ENCODE measurements around the gene MED26.

MED26 gene

GRCh38 chr19:16590876-16591802 is 36.9 kb downstream of the MED26 start:
- DNase-seq (ENCODE audit: low read depth in 2 of 2), result no peak

GRCh38 chr19:16589917-16590316 is 38.1 kb downstream of the MED26 start:
- DNase-seq (ENCODE audit: low read depth in 2 of 2), result no peak

GRCh38 chr19:16588824-16589577 is 39.0 kb downstream of the MED26 start:
- DNase-seq (ENCODE audit: low read depth in 2 of 2), result no peak

- peak; percentile 57 to 61 for DNase-seq (ENCODE audit: low read depth in 2 of 2)
Observed at GRCh38 chr19:16587833-16588823, 39.9 kb downstream of the MED26 start.

- DNase-seq (ENCODE audit: low read depth in 2 of 2), result peak in 1 of 2 donors; percentile 59
Observed at GRCh38 chr19:16586991-16587832, 40.8 kb downstream of the MED26 start.

GRCh38 chr19:16586477-16586871 is 41.5 kb downstream of the MED26 start:
- no peak for DNase-seq (ENCODE audit: low read depth in 2 of 2)

GRCh38 chr19:16585808-16586476 is 42.1 kb downstream of the MED26 start:
- peak in 1 of 2 donors; percentile 38 for DNase-seq (ENCODE audit: low read depth in 2 of 2)

- DNase-seq (ENCODE audit: low read depth in 2 of 2), result no peak
Observed at GRCh38 chr19:16585094-16585801, 42.8 kb downstream of the MED26 start.

GRCh38 chr19:16584248-16585093 is 43.5 kb downstream of the MED26 start:
- peak; percentile 74 to 82 for DNase-seq (ENCODE audit: low read depth in 2 of 2)

GRCh38 chr19:16582486-16583261 is 45.3 kb downstream of the MED26 start:
- no peak for DNase-seq (ENCODE audit: low read depth in 2 of 2)

- DNase-seq (ENCODE audit: low read depth in 2 of 2), result no peak
Observed at GRCh38 chr19:16581971-16582343, 46.0 kb downstream of the MED26 start.

- no peak for DNase-seq (ENCODE audit: low read depth in 2 of 2)
Observed at GRCh38 chr19:16581145-16581970, 46.6 kb downstream of the MED26 start.

- DNase-seq (ENCODE audit: low read depth in 2 of 2), result no peak
Observed at GRCh38 chr19:16579381-16579780, 48.6 kb downstream of the MED26 start.

GRCh38 chr19:16577531-16577985 is 50.4 kb downstream of the MED26 start:
- no peak for DNase-seq (ENCODE audit: low read depth in 2 of 2)

- DNase-seq (ENCODE audit: low read depth in 2 of 2), result no peak
Observed at GRCh38 chr19:16576690-16577530, 51.1 kb downstream of the MED26 start.
